ENCODE results near the gene SBNO1. TPM values are rescaled to one million over a fixed set of nuclear protein-coding genes. Genes with fewer than 3 reads are reported as not detected.

SBNO1 gene
- total RNA-seq, 2 experiments from 2014 or later: 21.3 to 21.9 TPM

DNA sequence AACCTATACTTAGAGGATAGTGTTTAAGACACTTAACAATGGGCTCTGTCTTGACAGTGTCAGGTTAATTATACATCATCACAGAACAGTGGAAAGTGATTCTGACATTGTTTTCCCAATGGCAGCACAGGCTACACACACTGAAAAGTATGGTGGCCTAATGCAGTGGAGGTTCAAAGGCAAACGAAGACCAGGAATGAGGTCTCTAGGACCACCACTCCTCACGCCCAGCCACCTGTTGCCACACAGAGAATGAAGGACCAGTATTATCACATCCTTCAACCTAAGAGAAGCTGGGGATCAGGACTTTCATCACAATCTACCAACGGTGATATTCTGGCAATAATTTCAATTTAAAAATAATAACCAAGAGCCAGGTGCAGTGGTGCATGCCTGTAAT lies 58.4 kb downstream of the SBNO1 start:
- TF ChIP-seq, protein P1, sequence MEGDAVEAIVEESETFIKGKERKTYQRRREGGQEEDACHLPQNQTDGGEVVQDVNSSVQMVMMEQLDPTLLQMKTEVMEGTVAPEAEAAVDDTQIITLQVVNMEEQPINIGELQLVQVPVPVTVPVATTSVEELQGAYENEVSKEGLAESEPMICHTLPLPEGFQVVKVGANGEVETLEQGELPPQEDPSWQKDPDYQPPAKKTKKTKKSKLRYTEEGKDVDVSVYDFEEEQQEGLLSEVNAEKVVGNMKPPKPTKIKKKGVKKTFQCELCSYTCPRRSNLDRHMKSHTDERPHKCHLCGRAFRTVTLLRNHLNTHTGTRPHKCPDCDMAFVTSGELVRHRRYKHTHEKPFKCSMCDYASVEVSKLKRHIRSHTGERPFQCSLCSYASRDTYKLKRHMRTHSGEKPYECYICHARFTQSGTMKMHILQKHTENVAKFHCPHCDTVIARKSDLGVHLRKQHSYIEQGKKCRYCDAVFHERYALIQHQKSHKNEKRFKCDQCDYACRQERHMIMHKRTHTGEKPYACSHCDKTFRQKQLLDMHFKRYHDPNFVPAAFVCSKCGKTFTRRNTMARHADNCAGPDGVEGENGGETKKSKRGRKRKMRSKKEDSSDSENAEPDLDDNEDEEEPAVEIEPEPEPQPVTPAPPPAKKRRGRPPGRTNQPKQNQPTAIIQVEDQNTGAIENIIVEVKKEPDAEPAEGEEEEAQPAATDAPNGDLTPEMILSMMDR (IDR thresholded peaks at IDR 0.05): no peak
- intact Hi-C loops (cut with DNase I, micrococcal nuclease): no loop called here
- H3K27me3 Mint-ChIP-seq: no peaks in the 10 kb centered on the region
- ChIA-PET POLR2A (no interaction called here), CTCF (interaction anchor here (1.2 kb wide), 1 partner anchor 60 kb away, joined by 6 read pairs; no protein-coding TSS in a partner anchor)
- no peak for DNase-seq
- Histone ChIP-seq H3K4me3 (ENCODE audit: low read length) (no peak overlapping the region), H3K4me1 (ENCODE audit: insufficient read depth, low read length) (no peaks in the 10 kb centered on the region), H3K27ac (ENCODE audit: low read depth in 1 of 2, low read length in 2 of 2) (no peak overlapping the region), H3K36me3 (ENCODE audit: insufficient read depth, low read length) (peaks cover 86% of the 10 kb centered on the region), H3K27me3 (ENCODE audit: control insufficient read depth in 1 of 2, insufficient read depth in 2 of 2, low read length in 2 of 2) (no peaks in the 10 kb centered on the region), H3K9me3 (ENCODE audit: control insufficient read depth in 1 of 2, insufficient read depth in 1 of 2, low read length in 2 of 2) (no peaks in the 10 kb centered on the region)
- peaks cover 87% of the 10 kb centered on the region for H3K36me3 Mint-ChIP-seq (ENCODE audit: low read depth)
- no peak overlapping the region for H3K4me3 Mint-ChIP-seq
- H3K4me1 Mint-ChIP-seq (ENCODE audit: low read depth): no peaks in the 10 kb centered on the region
- no peaks in the 10 kb centered on the region for H3K9me3 Mint-ChIP-seq
- no peak for ATAC-seq (ENCODE audit: poor library complexity)
- H3K27ac Mint-ChIP-seq: no peak overlapping the region

DNA sequence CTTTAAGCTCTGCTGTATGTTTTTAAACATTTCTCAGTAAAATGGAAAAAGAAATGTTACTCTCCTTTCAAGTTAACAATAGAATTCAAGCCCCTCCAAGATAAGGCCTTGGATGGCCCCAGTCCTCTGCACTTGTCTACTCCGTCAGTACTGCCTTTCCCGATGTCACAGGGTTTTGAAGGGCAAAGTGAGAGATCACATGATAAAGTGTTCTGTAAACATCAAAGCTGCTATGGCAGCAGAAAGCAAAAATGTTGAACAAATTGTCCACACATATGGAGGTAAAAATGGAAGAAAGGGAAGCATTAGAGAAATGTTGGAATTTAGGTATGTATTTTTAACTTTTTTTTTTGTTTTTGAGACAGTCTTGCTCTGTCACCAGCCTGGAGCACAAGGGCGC lies 59.5 kb downstream of the SBNO1 start:
- no peak overlapping the region for H3K27ac Mint-ChIP-seq
- H3K4me3 Mint-ChIP-seq: no peak overlapping the region
- DNase-seq (no peak), ATAC-seq (ENCODE audit: poor library complexity) (no peak)
- Histone ChIP-seq H3K4me1 (ENCODE audit: insufficient read depth, low read length) (no peaks in the 10 kb centered on the region), H3K27me3 (ENCODE audit: control insufficient read depth in 1 of 2, insufficient read depth in 2 of 2, low read length in 2 of 2) (no peaks in the 10 kb centered on the region), H3K9me3 (ENCODE audit: control insufficient read depth in 1 of 2, insufficient read depth in 1 of 2, low read length in 2 of 2) (no peaks in the 10 kb centered on the region), H3K36me3 (ENCODE audit: insufficient read depth, low read length) (peaks cover 81% of the 10 kb centered on the region), H3K27ac (ENCODE audit: low read depth in 1 of 2, low read length in 2 of 2) (no peak overlapping the region), H3K4me3 (ENCODE audit: low read length) (no peak overlapping the region)
- intact Hi-C loops (cut with DNase I, micrococcal nuclease): no loop called here
- TF ChIP-seq, protein P1 (IDR thresholded peaks at IDR 0.05): no peak
- no peaks in the 10 kb centered on the region for H3K27me3 Mint-ChIP-seq
- H3K4me1 Mint-ChIP-seq (ENCODE audit: low read depth): no peaks in the 10 kb centered on the region
- ChIA-PET POLR2A (interaction anchor here (0.7 kb wide), 1 partner anchor 373 kb away, joined by 7 read pairs; no protein-coding TSS in a partner anchor), CTCF (no interaction called here)
- no peaks in the 10 kb centered on the region for H3K9me3 Mint-ChIP-seq
- H3K36me3 Mint-ChIP-seq (ENCODE audit: low read depth): peaks cover 84% of the 10 kb centered on the region

- ATAC-seq (ENCODE audit: poor library complexity) (no peak), DNase-seq (no peak)
- Histone ChIP-seq H3K9me3 (ENCODE audit: control insufficient read depth in 1 of 2, insufficient read depth in 1 of 2, low read length in 2 of 2) (no peaks in the 10 kb centered on the region), H3K27ac (ENCODE audit: low read depth in 1 of 2, low read length in 2 of 2) (no peak overlapping the region), H3K36me3 (ENCODE audit: insufficient read depth, low read length) (peaks cover 56% of the 10 kb centered on the region), H3K4me3 (ENCODE audit: low read length) (no peak overlapping the region), H3K4me1 (ENCODE audit: insufficient read depth, low read length) (no peaks in the 10 kb centered on the region), H3K27me3 (ENCODE audit: control insufficient read depth in 1 of 2, insufficient read depth in 2 of 2, low read length in 2 of 2) (no peaks in the 10 kb centered on the region)
- intact Hi-C loops (cut with DNase I, micrococcal nuclease): no loop called here
- ChIA-PET CTCF (interaction anchor here (1.5 kb wide), 1 partner anchor 72 kb away, joined by 3 read pairs; no protein-coding TSS in a partner anchor), POLR2A (interaction anchor here (0.6 kb wide), 1 partner anchor 541 kb away, joined by 3 read pairs; no protein-coding TSS in a partner anchor)
- TF ChIP-seq, protein P1 (IDR thresholded peaks at IDR 0.05): no peak
- Mint-ChIP-seq H3K4me3 (no peak overlapping the region), H3K36me3 (ENCODE audit: low read depth) (peaks cover 71% of the 10 kb centered on the region), H3K9me3 (no peaks in the 10 kb centered on the region), H3K4me1 (ENCODE audit: low read depth) (no peaks in the 10 kb centered on the region), H3K27me3 (no peaks in the 10 kb centered on the region), H3K27ac (no peak overlapping the region)
Measured at GRCh38 chr12:123293178-123293760, 71.4 kb downstream of the SBNO1 start.
